H1 (cell line): ENCODE results near the gene LCOR. TPM values are rescaled to one million over a fixed set of nuclear protein-coding genes. Genes with fewer than 3 reads are reported as not detected.

Experiments
- CBX5 ChIP-seq: fragments of 300-800, 300-1000 bp; sonication (generic); IDR thresholded peaks from 2 replicates; pipeline ENCODE4 v1.7.1; 2016; ENCODE audit warnings: antibody characterized with exemption, low read length, low read depth
- CHD7 ChIP-seq: fragments of 300-600 bp; sonication (generic); IDR thresholded peaks from 2 replicates; pipeline ENCODE4 v1.7.1; 2012; ENCODE audit warnings: low read length, moderate library complexity, mild to moderate bottlenecking, inconsistent platforms; ENCODE audit not compliant: insufficient replicate concordance
- CTCF ChIP-seq, 3 experiments: IDR thresholded peaks; 1 replicate in 2 of 3; 2 replicates in 1 of 3; pipeline versions ENCODE4 v1.5.1 to v1.6.1; 2011; ENCODE audit warnings: low read length in 3 of 3, mild to moderate bottlenecking in 3 of 3, inconsistent platforms in 2 of 3, low read depth in 1 of 3, moderate library complexity in 1 of 3; ENCODE audit not compliant: insufficient read depth in 1 of 3; ENCODE audit errors: control extremely low read depth in 1 of 3
- NANOG ChIP-seq: IDR thresholded peaks from 2 replicates; pipeline ENCODE4 v1.6.1; 2011; ENCODE audit warnings: low read length, low read depth, mild to moderate bottlenecking, inconsistent platforms; ENCODE audit not compliant: insufficient read depth, poor library complexity, severe bottlenecking
- polyA plus RNA-seq, 7 experiments: library from polyadenylated mRNA; depleted of rRNA in 3 of 7; stranded (reverse) in 5 of 7; unstranded in 2 of 7; fragments of >200 nt in 5 of 7; fragments of 200-250 nt in 2 of 7; gene quantifications; 1 replicate in 5 of 7; 2 replicates in 1 of 7; 4 replicates in 1 of 7; pipeline versions ENCODE4 v1.2.1 to v1.2.3, GENCODE V29; 2011 to 2013; ENCODE audit warnings: missing spikeins in 2 of 7, mixed read lengths in 2 of 7
- total RNA-seq: library from RNA; stranded (reverse); fragmentation: NEBNext Ultra II Directional; extraction: Animal tissue kit (Norgen Biotek cat#: 25700); gene quantifications from 2 replicates; pipeline ENCODE4 v1.2.1, GENCODE V29; 2021

LCOR gene
- total and polyA plus RNA-seq, 2 of the 8 experiments (the other 6 are each of a cell fraction or from before 2014, with no cell fraction given), result 4.7 to 25.5 TPM

GRCh38 chr10:97012470-97012869 is 180.4 kb downstream of the LCOR start (continued):
- no peak for TF ChIP-seq CHD7
- no peak for TF ChIP-seq CTCF (IDR thresholded peaks at IDR 0.05; ENCODE audit: control extremely low read depth in 1 of 3, insufficient read depth in 1 of 3, low read depth in 1 of 3, low read length in 3 of 3)
- no peak for TF ChIP-seq NANOG
- no peak for TF ChIP-seq CBX5
